G401.6 (cell line): ENCODE data around the gene PTPN4.
"Not testable (repeated sequence)": the region's sequence is repeated elsewhere in the genome, so short reads cannot be mapped to it uniquely, and the experiment has no call there.

Experiments used
- FAIRE-seq: peaks from 2 replicates; lab custom pipeline; 2012; peaks lifted over from hg19 to GRCh38; lab: Jason Lieb, UNC

Gene PTPN4

DNA sequence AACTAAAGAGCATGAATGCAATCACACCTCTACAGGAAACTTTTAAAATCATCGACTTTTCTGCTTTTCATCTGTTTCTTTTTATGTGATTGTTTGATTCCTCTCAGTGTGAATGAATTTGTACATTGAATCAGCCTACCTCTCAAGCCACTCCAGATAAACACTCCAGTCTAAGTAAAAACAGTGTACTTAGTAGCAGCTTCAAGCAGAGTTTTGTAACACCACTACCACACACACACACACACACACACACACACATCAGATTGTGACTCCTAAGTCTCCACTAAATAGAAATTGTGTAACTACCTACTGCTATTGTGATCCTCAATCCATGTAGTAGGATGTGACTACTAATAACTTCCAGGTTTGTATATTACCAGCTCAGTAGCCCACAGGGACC lies 187.8 kb downstream of the PTPN4 start:
- no peak for FAIRE-seq

DNA sequence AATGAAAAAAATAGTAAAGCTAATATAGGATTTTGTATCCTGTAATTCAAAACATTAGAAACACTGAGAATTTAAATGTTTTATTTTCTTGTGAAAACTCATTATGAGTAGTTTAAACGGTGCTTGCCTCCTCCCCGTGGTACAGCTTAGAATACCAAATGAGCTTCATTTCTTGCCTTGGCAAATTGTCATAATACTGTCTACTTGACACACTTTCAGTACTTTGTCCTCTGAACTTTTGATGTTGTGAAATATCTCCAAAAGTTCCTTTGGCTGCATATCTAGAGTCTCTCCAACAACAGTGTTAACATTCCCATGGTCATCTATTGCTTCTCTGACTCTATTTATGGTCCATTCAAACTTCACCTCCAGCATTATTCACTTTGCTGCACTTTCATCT lies 191.2 kb downstream of the PTPN4 start:
- FAIRE-seq = no peak

DNA sequence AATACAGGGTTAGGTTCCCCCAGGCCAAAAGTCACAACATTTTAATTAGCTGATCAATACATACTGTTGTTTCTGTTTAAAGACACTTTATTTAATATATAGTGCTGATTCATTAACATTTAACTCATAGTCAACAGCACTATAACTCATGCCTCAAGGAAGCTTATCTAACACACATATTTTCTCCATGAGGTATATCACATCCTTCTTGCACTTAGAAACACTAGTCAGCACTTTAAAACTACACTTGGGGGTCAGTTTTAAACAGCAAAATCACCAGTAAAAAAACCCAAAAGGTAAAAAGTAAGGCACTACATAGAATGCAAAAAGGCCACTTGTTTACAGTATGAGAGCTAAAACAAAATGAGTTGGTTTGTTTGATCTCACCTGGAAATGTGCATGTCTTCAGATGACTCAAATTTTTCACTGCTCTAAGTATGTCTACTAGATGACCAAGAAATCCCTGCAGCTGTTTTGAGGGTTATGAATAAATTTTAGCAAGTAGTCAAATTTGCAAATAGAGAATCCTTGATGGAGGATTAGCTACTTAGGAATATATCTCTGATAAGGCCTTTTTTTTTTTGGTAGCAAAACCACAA lies 199.0 kb downstream of the PTPN4 start:
- no peak for FAIRE-seq

DNA sequence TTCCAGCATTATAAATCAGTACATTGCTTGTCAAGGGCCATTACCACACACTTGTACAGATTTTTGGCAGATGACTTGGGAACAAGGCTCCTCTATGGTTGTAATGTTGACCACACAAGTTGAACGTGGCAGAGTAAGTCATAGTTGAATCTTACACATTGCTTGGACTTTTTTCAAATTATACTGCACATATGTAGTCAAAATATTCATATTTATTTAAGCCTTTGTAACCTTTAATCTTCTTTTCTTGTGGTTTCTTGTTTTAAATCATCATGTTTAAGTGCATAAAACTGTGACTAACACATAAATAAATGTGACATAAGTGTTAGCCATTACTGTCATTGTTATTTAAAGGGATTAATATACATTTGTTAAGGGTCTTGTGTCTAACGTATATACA lies 201.1 kb downstream of the PTPN4 start:
- no peak for FAIRE-seq

DNA sequence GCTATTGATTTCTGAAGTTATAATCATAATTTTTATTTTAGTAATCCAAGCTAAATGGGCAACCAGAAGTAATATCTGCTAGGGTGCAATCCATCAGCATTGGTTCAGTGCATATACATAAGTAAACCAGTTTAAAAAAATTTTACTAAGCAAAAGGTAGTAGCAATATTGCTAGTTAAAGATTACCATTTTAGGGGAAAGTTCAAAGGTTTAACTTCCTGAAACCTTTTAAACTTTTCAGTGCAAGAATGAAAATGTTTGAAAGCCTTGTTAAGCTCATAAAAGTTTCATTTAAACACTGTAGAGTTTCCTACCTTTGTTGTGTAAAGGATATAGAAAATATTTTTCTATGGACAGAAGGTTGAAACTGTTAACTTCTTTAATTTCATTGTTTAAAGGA lies 222.2 kb downstream of the PTPN4 start:
- FAIRE-seq = no peak

DNA sequence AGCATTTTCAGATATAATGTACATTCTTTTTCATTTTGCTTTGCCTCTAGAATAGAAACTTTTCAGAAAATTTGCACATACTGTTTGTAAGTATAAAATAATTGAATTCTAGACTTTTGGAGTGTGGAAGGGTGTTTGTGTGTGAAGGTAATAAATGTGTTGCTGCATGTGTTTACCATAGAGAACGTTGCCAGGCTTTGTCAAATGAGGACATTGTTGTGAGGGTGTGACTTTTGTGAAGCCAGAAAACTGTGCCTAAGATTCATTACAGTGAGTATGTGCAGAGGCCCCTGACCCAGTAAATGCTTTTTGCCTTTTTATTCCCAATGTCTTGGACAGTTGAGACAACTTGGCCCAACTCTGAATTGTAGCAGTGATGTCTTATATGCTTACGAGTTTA lies 222.8 kb downstream of the PTPN4 start:
- no peak for FAIRE-seq

DNA sequence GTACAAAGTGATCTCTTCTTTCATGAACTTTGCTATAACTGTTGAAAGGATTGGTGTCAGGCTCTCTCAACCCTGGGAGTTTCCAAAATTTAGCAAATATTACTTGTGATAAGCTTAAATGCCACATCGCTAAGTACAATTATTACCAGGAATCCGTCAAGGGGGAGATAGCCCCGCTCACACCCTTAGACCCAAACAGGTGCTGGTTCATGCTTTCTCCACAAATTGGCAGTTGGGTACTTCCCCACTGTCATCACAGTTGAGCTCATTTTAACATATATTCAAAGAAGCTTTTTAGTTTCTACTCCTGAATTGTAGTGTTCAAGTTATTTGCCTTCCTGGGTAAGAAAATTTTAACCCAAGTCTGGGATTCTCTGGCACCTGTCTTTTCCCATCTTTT lies 223.4 kb downstream of the PTPN4 start:
- FAIRE-seq = no peak

DNA sequence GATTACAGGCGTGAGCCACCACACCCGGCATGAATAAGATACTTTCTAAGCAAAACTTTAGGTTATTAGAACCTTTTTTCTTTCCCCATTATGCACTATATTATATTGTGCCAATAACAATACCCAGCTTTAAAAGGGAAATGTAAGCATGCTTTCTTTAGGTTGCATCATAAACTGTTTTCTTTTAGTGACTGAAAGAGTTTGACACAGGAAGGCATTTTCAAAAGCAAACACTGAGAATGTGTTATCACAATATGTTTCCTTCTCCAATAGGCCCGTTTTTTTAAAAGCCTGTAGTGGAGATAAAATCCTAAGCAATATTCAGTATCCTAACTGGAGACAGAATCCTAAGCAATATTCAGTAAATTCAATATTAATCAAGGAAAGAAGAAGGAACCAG lies 236.4 kb downstream of the PTPN4 start:
- no peak for FAIRE-seq

DNA sequence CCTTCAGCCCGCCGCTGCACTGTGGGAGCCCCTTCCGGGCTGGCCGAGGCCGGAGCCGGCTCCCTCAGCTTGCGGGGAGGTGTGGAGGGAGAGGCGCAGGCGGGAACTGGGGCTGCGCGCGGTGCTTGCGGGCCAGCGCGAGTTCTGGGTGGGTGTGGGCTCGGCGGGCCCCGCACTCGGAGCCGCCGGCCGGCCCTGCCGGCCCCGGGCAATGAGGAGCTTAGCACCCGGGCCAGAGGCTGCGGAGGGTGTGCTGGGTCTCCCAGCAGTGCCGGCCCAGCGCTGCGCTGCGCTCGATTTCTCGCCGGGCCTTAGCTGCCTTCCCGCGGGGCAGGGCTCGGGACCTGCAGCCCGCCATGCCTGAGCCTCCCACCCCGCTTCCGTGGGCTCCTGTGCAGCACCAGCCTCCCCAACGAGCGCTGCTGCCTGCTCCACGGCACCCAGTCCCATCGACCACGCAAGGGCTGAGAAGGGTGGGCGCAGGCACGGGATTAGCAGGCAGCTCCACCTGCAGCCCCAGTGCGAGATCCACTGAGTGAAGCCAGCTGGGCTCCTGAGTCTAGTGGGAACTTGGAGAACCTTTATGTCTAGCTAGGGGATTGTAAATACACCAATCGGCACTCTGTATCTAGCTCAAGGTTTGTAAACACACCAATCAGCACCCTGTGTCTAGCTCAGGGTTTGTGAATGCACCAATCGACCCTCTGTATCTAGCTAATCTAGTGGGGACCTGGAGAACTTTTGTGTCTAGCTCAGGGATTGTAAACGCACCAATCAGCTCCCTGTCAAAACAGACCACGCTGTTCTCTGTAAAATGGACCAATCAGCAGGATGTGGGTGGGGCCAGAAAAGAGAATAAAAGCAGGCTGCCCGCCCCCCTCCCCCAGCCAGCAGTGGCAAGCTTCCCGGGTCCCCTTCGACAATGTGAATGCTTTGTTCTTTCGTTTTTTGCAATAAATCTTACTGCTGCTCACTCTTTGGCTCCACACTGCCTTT lies 237.5 kb downstream of the PTPN4 start:
- FAIRE-seq = not testable (repeated sequence)

DNA sequence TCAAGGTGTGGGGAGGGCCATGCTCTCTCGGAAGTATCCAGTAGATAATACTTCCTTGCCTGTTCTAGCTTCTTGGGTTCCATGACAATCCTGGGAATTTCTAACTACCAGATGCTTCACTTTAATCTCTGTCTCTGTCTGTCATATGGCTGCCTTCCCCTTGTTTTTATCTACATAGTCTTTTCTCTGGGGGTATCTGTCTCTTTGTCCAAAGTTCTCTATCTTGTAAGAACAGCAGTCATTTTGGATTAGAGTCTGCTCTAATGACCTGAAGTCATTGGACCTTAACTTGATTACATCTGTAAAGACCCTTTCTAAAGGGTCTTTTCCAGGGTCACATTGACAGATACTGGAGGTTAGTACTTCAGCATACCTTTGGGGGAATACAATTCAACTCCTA lies 241.7 kb downstream of the PTPN4 start:
- FAIRE-seq = no peak

DNA sequence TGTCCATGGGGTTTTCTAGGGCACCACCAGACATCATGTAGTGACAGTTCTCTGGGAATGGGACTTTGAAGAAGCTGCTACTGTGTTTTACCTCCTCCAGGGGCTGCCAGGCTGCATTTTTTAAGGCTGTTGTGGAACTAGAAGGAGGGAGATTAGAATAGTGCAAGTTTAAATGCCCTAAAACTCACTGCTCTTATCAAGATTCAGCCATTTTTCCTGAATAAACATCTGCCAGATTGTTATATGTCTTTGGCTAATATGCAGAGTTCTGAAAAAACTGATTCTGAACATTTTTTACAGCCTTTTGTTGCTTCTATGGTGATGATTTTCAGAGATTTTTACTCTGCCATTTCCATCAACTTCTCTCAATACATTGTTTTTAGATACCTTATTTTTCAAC lies 244.5 kb downstream of the PTPN4 start:
- FAIRE-seq = no peak

DNA sequence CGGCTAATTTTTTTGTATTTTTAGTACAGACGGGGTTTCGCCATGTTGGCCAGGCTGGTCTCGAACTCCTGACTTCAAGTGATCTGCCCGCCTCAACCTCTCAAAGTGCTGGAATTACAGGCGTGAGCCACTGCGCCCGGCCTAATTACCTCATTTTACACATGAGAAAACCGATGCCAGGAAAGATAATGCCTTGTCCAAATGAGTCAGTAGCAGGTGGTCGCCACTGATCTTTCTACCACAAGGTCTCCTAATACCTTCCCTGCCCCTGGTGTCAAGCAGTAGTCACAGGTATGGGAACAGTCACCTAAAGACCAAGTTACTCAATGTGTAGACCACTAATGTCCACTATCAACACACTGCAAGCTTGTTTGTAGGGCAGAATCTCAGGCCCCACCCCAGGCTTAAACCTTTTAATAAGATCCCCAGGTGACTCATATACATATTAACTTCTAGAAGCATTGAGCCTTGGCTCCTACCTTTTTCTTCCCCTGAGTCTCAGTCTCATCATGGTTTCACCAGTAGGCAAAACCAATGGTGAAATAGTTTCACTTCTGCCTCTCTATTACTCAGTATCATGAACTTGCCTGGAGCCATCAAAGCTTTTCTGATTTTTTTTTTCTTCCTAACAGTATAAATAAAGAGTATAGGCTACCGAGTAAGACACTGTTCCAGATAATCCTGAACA lies 246.3 kb downstream of the PTPN4 start:
- no peak for FAIRE-seq

DNA sequence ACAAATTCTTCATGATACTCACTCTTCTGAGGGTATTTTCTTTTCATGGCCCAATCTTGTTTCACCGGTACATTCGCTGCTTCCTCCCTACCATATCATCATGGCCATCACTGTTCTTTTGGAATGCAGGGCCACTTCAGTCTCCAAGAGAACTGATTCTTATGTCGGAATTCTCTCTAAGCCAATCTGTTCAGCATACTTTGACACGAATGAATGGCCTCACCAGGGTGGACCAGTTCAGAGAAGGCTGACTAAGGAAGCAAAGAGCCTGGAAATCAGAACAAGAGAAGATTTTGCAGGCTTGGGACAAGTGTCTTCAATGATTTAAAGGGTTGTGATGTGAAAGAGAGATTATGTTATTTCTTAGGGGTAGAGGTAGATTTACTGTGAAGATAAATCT lies 248.1 kb downstream of the PTPN4 start:
- no peak for FAIRE-seq

DNA sequence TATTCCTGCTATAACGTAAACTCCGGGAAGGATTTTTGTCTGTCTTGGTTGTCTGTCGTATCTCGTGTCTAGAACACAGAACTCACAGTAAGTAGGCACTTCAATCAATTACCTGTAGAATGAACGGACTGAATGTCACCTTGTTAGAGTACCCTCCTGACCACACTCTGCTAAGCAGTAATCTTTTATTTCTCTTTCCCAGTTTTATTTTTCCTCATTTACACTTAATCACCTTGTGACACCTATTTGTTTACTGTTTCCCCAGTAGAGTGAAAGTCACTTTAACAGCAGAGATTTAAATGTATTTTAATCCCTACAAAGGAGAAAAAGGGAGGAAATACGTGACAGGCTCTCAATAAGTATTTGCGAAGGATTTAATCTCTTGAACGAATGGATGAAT lies 252.6 kb downstream of the PTPN4 start:
- FAIRE-seq = no peak

DNA sequence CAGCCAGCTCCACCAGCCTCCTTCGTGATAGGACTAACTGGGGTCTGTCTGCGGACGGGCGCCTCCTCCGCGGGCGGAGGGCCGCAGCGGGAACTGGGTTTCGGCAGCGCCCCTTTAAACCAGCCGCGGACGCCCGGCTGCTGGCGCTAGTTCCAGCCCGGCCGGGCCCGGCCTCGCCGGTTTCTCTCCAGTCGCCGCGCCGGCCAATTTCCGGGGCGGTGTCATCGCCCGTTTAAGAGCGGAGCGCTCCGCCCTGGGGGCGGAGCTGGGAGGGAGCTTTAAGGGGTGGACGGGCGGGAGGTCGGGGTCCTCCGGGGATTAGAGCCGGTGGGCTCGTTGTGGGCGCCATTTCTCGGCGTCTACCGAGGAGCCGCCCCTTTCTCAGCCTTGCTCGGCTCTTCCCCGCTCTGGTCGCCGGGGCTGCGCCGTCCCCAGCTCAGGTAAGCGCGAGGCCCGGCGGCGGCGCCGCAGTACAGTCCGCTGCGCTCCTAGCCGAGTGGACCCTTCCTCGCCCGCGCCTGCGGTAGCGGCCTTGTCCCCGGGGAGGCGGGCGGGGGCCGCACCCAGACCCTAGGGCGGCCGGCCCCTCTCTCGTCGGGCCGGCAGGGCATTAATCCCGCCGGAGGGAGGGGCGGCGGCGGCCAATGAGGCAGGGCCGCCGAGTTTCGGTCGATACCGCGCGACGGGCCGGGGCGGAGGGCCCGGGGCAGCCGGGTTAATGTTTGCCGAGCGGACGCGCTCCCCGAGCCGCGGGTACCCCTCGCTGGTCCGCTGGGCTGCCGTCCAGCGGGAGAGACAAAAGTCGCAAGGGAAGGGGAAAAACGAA lies 253.3 kb downstream of the PTPN4 start, which contains the start of gene EPB41L5:
TSS of gene EPB41L5 (plus strand) at position 307 of the 826 bp plus-strand sequence. CDS start 6,008 bp downstream, outside the sequence.
- FAIRE-seq = peak; percentile 96

DNA sequence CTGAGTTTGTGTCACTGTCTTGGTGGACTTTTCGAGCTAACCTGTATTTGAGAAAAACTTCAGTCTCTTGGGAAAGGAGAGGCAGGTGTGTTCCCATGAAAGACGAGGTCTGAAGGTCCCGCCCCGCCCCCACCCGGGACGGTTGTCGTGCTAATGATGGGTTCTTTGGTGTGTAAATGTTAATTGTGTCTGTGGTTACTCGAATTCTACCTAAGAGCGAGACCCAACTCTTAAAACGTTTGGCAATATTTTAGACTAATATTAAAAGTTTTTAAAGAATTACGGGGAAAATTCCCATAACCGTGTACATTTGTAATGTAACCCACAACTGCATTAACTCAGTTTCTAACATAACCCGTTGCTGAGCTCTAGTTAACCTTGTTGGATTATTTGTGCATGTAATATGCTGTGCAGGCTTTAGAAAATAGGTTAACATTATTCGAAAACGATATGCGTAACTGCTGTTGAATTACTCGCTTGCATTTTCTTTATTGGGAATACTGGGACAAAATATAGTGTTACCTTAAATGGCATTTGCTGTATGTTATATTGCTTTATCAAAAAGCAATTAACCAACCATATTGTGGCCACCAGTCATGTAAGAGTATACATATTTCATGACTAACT lies 254.0 kb downstream of the PTPN4 start:
- FAIRE-seq = no peak

DNA sequence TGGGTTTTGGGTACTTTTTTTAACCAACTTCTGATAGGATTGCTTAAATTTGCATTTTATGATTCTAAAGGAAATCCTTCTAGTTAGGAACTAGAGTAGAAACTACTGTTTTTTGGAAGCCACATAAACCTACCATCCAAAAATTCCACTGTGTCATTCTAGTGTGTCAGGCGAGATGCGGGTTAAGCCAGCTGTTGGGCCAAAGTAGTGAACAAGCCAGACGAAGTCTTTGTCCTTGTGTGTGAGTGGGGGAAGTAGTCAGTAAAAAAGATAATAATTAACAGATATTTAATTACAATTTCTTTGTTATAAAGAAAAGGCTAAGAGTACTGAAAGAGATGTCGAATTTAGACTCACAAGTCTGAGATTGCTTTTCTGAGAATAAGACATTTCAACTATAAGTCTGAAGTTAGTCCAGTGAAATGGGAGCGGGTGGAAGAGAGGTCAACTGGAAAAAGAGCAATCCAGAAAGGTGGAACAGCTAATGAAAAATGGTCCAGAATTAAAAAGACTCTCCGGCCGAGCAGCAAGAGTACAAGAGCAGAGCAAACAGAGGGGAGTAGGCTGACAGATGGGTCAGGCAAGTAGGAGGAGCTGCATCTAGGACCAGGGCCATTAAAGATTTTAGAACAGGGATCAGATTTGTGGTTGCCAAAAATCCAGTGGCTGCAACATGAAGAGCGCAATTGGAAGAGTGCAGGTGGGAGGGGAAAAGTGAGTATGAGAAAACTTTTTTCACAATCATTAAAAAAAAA lies 254.7 kb downstream of the PTPN4 start:
- no peak for FAIRE-seq

DNA sequence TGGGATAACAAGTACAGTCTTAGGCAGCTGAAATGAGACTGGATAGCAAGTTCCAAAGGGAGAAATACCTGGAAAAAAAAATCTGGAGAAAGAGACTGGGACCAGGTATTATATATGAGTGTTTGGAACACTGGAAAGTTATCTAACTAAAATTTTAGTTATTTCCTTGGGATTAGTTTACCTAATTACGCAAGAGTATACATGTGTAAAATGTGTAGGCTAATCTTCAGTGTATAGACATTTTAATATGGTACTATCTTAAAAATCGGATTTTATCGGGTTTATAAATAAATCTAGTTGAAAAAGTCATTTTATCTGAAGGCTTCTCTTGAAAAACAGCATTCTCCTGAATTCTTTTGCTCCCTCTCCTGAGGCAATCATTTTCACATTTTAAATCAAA lies 257.1 kb downstream of the PTPN4 start:
- FAIRE-seq = no peak

DNA sequence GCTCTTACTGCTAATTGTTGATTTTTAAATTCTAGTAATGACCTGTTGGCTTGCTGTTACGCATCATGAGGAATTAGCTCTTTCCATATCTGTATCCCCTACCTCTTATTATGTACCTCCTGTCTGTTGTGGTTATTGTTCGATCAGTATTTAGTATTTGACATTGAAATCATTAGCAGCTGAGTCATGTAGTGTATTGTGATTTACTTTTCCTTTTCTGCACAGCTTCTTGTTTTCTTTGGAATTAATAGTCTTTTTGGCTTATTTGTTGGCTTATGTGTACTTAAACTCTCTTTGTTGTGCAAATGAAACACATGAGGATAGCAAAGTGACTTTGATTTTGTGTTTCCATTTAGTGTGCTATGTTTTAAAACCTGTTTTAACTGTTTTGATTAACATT lies 257.5 kb downstream of the PTPN4 start:
- FAIRE-seq = no peak

DNA sequence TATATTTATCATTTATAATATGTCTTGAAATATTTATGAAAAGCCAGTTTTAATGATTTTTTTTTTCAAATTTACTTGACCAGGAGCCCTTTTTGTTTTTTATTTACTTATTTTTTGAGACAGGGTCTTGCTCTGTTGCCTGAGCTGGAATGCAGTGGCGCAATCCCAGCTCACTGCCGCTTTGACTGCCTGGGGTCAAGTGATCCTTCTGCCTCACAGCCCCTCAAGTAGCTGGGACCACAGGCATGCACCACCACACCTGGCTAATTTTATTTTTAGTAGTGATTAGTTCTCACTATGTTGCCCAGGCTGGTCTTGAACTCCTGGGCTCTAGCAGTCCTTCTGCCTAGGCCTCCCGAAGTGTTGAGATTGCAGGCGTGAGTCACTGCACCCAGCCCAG lies 258.8 kb downstream of the PTPN4 start:
- peak; percentile 51 for FAIRE-seq

DNA sequence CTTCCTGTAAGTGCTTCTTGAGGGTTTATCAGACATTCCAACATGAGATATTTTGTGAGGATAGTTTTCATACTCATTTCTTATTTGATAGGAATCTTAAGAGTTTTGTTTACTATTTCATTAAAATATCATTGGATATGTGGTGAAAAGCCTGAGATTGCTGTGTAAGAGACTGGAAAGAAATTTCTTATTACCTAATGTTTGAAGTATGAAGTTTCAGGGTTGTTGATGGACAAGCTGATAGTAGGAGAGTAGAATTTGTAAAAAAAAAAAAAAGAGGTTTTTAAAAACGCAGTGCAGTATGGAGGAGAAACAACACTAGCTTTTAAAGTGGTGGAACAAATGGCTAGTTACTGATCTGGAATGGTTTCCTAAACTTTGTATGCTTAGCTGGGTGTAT lies 260.8 kb downstream of the PTPN4 start:
- FAIRE-seq = no peak
